Measurements from ENCODE around the gene RNASEH2C. TPM values are rescaled to one million over a fixed set of nuclear protein-coding genes. Genes with fewer than 3 reads are reported as not detected.
A peak's percentile ranks its signal among the peaks of the same experiment; 100 is the strongest.

Gene RNASEH2C
- total RNA-seq, 1 donor from 2014 or later, result 42.5 TPM

- Histone ChIP-seq H3K4me3 (no peak overlapping the region), H3K27me3 (no peaks in the 10 kb centered on the region), H3K4me1 (no peaks in the 10 kb centered on the region), H3K27ac (no peak overlapping the region), H3K36me3 (no peaks in the 10 kb centered on the region), H3K9me3 (no peaks in the 10 kb centered on the region)
- intact Hi-C loops (cut with DNase I), result no loop called here
- TF ChIP-seq CTCF (IDR thresholded peaks at IDR 0.05), result no peak
- ATAC-seq (peak; percentile 26), DNase-seq (no peak)
Measured at GRCh38 chr11:65745049-65745448, 24.5 kb upstream of the RNASEH2C start.

- H3K27ac ChIP-seq, result no peak overlapping the region
- no peak for TF ChIP-seq CTCF (IDR thresholded peaks at IDR 0.05)
Measured at GRCh38 chr11:65744699-65745042, 24.1 kb upstream of the RNASEH2C start.

GRCh38 chr11:65744026-65744698, 23.6 kb upstream of the RNASEH2C start:
- no peak overlapping the region for H3K4me3 ChIP-seq
- ATAC-seq, result peak; percentile 81
- no peaks in the 10 kb centered on the region for H3K4me1 ChIP-seq
- H3K9me3 ChIP-seq, result no peaks in the 10 kb centered on the region
- intact Hi-C loops (cut with DNase I), result no loop called here
- no peaks in the 10 kb centered on the region for H3K27me3 ChIP-seq
- no peak overlapping the region for H3K27ac ChIP-seq
- DNase-seq, result no peak
- H3K36me3 ChIP-seq, result no peaks in the 10 kb centered on the region
- peak; percentile 23 for TF ChIP-seq CTCF (IDR thresholded peaks at IDR 0.05)

More at GRCh38 chr11:65744699-65745042, 24.1 kb upstream of the RNASEH2C start:
- Histone ChIP-seq H3K4me3 (no peak overlapping the region), H3K4me1 (no peaks in the 10 kb centered on the region), H3K27me3 (no peaks in the 10 kb centered on the region), H3K36me3 (no peaks in the 10 kb centered on the region), H3K9me3 (no peaks in the 10 kb centered on the region)
- ATAC-seq, result no peak
- intact Hi-C loops (cut with DNase I), result no loop called here
- DNase-seq, result no peak

GRCh38 chr11:65743681-65744025, 23.1 kb upstream of the RNASEH2C start:
- DNase-seq, result no peak
- Histone ChIP-seq H3K36me3 (no peaks in the 10 kb centered on the region), H3K9me3 (no peaks in the 10 kb centered on the region), H3K27ac (no peak overlapping the region), H3K4me1 (no peaks in the 10 kb centered on the region), H3K27me3 (no peaks in the 10 kb centered on the region), H3K4me3 (no peak overlapping the region)
- no peak for TF ChIP-seq CTCF (IDR thresholded peaks at IDR 0.05)
- ATAC-seq, result no peak
- intact Hi-C loops (cut with DNase I), result no loop called here

GRCh38 chr11:65742353-65742752, 21.8 kb upstream of the RNASEH2C start:
- Histone ChIP-seq H3K9me3 (no peaks in the 10 kb centered on the region), H3K36me3 (no peaks in the 10 kb centered on the region), H3K4me3 (no peak overlapping the region), H3K27me3 (no peaks in the 10 kb centered on the region), H3K4me1 (no peaks in the 10 kb centered on the region), H3K27ac (no peak overlapping the region)
- intact Hi-C loops (cut with DNase I), result no loop called here
- ATAC-seq (no peak), DNase-seq (no peak)
- TF ChIP-seq CTCF (IDR thresholded peaks at IDR 0.05), result no peak

- DNase-seq, result no peak
- no peaks in the 10 kb centered on the region for H3K4me1 ChIP-seq
- no peak overlapping the region for H3K4me3 ChIP-seq
- H3K36me3 ChIP-seq, result no peaks in the 10 kb centered on the region
- TF ChIP-seq CTCF (IDR thresholded peaks at IDR 0.05), result no peak
- intact Hi-C loops (cut with DNase I), result no loop called here
- no peak overlapping the region for H3K27ac ChIP-seq
- no peaks in the 10 kb centered on the region for H3K27me3 ChIP-seq
- ATAC-seq, result no peak
- no peaks in the 10 kb centered on the region for H3K9me3 ChIP-seq
Measured at GRCh38 chr11:65741185-65741584, 20.6 kb upstream of the RNASEH2C start.
